Glomerular visceral epithelial cell (primary cell): ENCODE measurements around the gene PRKN.

ENCODE experiments used
- DNase-seq: peaks from one replicate; pipeline ENCODE4 v3.0.0-alpha.2; 2016; ENCODE audit errors: extremely low spot score

PRKN gene

GRCh38 chr6:161608771-161609170 is 1118.8 kb downstream of the PRKN start:
- DNase-seq = no peak

DNA sequence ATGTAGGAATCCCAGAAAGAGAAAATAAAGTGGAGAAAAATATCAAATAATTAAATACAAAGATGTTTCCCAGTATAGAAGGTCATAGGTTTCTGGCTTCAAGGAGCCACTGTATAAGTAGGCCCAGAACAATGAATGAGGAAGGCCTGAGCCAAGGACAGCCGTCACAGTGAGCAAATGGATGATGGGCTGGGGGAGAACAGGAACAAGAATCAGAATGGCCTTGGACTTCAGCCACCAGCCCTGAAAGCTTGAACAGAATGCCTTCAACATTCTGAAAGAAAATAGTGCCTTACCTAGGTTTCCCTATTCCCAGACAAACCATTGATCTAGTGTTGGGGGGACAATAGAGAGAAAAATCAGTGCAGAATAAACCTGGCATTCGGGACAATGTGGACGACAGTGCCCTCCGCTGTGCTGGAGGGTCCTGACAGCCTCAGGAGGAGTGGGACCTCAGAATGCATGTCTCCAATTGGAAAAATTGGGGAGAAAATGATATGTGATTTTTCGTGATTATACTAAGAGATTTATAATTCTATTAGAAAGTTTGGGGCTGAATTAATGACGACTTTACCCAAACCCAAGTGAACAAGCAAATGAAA is 1119.8 kb downstream of the PRKN start:
- no peak for DNase-seq

DNA sequence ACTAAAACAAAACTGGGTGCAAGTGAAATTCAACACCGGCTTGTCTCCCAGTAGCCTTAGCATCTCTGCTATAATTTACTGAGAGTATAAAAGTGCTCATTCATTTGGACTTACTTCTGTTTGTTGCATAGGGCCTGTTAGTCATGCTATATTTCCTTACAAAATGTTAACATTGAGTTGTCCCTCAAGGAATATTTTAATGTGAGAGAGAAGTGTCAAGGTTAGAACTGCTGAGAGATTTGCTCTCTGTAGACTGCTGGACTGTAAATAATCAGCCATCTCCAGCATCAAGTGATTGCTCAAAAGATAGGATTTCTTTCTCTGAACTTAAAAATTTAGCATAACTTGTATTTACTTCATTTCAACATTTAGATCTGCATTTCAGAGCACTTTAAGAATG is 1125.2 kb downstream of the PRKN start:
- DNase-seq = no peak

GRCh38 chr6:161598896-161599295 is 1128.7 kb downstream of the PRKN start:
- DNase-seq = no peak

- no peak for DNase-seq
These were observed 1130.6 kb downstream of the PRKN start for GRCh38 chr6:161596807-161597520.

- DNase-seq = no peak
These were observed 1133.2 kb downstream of the PRKN start for GRCh38 chr6:161594412-161594811.

GRCh38 chr6:161590961-161591627 is 1136.5 kb downstream of the PRKN start:
- DNase-seq = no peak

DNA sequence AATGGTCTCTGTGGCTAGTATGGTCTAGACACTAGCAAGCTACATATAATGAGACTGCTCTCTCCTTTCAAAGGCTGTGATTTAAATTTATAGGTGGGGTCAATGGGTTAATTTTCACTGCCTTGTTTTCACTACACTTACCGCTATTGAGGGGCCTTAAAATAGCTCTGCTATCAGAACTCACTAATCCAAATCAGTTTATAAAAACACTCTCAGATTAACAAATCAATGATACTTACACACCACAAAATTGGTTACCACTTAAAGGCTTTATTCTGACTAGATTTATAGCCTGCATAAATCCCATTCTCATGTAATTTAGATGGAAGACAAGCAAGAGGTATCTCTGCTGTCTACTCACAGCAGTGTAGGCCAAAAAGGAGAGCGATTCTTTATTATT is 1140.7 kb downstream of the PRKN start:
- DNase-seq = no peak

GRCh38 chr6:161584621-161585340 is 1142.8 kb downstream of the PRKN start:
- DNase-seq = no peak

DNA sequence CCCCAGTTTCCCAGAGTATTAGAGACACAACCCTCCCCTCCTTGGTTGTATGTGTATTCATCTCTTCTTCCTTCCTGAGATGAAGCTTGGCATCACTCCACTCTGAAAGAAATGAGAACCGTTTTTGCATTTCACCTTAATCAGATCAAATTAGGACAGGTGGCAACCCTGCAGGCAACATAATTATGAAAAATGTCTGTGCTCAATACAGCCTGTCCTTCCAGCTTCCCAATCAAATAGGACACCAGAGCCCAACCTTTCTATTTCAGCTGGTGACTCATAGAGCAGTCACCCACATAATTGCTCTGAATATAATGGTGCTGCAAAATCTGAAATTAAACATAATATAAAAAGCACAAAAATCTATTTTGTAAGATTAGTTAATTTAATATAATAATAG is 1143.5 kb downstream of the PRKN start:
- DNase-seq = no peak

DNA sequence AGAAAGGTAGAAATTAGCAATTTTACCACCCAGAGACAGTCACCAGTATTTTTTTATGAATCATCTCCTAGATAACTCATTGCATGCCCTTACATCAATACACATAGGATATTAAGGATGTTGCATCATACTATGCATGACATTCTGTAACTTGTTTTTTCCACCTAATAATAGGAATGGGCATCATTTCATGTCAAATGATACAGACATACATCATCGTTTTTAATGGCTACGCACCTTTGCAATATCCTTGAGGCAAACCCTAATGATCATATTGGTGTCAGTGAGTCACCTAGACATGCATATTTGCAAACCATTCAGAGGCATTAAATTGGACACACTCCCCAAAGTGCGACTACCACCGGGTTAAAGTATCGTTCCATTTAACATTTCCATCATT is 1144.0 kb downstream of the PRKN start:
- DNase-seq = no peak

DNA sequence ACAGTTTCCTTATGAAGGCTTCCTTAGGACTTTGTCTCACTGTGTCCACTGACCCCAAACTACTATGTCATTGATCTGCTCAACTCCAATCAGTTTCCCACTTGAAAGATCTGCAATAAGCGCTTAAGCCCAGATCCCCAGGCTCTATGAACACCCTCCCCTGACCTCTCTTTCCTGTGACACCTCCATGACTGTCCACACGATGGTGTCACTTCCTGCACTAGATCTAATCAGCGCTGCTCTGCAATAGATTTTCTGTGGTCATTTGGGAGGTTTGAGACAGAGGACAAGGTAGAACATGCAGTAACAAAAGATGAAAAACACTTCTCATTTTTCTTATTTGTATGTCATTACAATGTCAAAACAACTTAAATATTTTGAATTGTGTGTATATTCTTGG is 1149.1 kb downstream of the PRKN start:
- no peak for DNase-seq

DNA sequence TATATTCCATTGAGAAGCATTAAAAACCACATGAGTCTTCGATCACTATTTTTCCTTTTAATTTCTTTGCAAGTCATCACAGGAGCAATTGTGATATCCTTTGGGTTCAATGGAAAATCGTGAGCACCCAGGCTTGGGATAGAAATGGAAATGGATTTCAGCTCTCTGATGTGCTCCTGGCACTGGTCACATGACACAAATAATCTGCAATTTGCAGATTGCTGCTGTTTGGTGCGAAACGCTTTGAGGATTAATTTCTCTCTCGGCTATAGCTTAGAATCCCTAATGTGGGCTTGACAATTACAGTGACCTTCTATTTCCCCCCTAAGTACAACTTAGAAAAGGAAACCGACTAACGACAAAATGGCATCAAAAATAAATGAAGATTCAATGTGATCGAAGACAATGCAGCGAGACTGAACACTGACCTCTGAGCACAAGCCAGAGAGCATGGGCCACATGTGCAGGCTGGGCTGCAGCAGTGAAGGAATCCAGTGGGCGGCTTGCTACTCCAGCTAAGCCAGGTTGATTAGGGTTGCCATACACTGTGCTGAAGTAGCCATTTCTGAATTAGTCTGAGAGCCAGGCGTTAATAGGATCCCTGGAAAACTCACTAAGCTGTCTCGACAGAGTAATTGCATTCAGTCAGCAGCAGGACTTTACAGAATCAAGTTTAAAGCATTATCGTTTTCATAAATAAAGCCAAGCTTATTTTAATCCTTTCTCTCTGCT is 1151.9 kb downstream of the PRKN start:
- DNase-seq = no peak

- no peak for DNase-seq
These were observed 1158.6 kb downstream of the PRKN start for GRCh38 chr6:161568885-161569456.

- no peak for DNase-seq
These were observed 1162.6 kb downstream of the PRKN start for GRCh38 chr6:161564952-161565351.

GRCh38 chr6:161561908-161562307 is 1165.7 kb downstream of the PRKN start:
- no peak for DNase-seq

- no peak for DNase-seq
These were observed 1170.0 kb downstream of the PRKN start for GRCh38 chr6:161557333-161558107.

DNA sequence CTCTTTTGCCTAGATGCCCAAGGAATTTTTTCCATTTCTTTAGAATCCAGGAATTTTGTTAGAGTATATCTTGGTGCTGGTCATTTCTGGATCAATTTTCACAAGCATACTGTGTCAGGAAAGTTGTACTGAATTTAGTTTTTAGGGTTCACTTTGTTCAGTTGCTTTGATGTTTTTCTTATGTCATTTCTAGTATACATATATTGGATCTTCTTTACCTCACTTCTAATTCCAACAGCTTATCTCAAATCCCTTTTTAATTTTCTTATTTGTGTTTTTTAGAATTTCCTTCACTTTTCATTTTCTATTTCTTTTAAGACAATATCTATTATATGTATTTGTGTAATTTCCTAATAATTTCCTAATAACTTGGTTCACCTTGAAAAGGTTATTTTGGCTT is 1172.7 kb downstream of the PRKN start:
- no peak for DNase-seq

- no peak for DNase-seq
These were observed 1177.5 kb downstream of the PRKN start for GRCh38 chr6:161549977-161550655.

DNA sequence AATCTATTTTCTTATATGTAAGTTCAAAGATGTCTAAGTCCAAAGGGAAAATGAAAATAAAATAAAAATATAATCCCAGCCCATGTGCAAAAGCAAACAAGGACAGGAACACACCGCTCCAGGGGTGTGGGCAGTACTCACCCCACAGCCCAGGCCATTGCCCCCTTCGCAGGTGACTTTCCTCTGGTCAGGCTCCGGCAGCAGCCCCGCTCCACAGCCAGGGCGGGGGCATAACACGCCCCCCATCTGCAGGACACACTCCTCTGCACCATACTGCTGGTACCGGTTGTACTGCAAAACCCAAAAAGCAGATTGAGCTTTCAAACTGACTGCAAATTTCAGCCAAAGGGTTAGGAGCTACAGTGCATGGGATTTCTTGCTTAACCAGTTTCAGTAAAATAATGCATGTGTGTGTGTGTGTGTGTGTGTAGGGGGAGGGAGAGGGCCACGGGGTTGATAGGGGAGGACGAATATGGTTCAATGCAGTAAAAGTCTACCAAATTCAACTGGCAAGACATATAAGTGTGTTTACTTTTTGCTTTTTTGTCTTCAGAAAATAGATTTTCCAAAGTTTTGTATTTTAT is 1178.8 kb downstream of the PRKN start:
- DNase-seq = no peak
